WERI-Rb-1 (cell line): Measurements from ENCODE around the gene SLC5A8.

Source experiments
- DNase-seq: peaks from one replicate; pipeline ENCODE4 v3.0.0-alpha.2; 2020
- H3K27ac ChIP-seq: fragments of 250-450 bp; sonication (Bioruptor Pico); 2 replicates; pipeline ENCODE4 v1.5.1; 2020; ENCODE audit warnings: mild to moderate bottlenecking, moderate library complexity
- H3K27me3 ChIP-seq: fragments of 250-450 bp; sonication (Bioruptor Pico); 2 replicates; pipeline ENCODE4 v1.5.1; 2021; ENCODE audit warnings: mild to moderate bottlenecking, low read depth, moderate library complexity; ENCODE audit not compliant: insufficient read depth, severe bottlenecking
- H3K36me3 ChIP-seq: fragments of 250-450 bp; sonication (Bioruptor Pico); 2 replicates; pipeline ENCODE4 v1.5.1; 2020; ENCODE audit warnings: mild to moderate bottlenecking, moderate library complexity
- H3K4me3 ChIP-seq: 2 replicates; pipeline ENCODE4 v1.5.1; 2011; ENCODE audit warnings: low read depth, mild to moderate bottlenecking, control low read depth, low read length
- H3K9me3 ChIP-seq: fragments of 250-450 bp; sonication (Bioruptor Pico); 2 replicates; pipeline ENCODE4 v1.5.1; 2021; ENCODE audit warnings: mild to moderate bottlenecking, moderate library complexity; ENCODE audit not compliant: severe bottlenecking
- TF ChIP-seq, protein P1 (sequence below): IDR thresholded peaks from 2 replicates; pipeline ENCODE4 v1.5.1; 2011; ENCODE audit warnings: low read depth, mild to moderate bottlenecking, control low read depth, inconsistent platforms, low read length

Gene SLC5A8

DNA sequence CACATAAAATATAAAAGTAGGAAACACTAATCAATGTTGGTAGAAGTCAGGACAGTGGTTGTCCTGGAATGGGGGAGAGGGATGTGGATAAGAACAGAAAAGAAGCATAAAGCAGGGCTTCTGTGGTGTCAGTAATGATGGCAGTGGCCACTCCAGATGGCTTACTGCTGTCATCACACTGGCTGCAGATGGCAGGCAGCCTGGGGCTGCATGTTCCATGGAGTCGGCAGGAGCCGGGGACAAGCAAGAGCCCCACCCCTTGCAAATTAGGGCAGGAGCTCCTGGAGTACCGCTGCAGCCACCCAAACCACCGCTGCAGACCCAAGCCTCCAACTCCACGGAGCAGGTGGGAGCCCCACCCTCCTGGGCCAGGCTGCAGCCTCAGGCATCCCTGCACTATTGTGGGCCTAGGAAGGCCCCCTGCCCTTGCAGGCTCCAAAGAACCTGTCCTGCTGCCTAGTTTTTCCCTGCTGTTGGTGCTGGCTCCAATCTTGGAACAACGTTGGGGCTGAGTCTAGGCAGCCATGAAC is 28.8 kb upstream of the SLC5A8 start:
- TF ChIP-seq, protein P1, sequence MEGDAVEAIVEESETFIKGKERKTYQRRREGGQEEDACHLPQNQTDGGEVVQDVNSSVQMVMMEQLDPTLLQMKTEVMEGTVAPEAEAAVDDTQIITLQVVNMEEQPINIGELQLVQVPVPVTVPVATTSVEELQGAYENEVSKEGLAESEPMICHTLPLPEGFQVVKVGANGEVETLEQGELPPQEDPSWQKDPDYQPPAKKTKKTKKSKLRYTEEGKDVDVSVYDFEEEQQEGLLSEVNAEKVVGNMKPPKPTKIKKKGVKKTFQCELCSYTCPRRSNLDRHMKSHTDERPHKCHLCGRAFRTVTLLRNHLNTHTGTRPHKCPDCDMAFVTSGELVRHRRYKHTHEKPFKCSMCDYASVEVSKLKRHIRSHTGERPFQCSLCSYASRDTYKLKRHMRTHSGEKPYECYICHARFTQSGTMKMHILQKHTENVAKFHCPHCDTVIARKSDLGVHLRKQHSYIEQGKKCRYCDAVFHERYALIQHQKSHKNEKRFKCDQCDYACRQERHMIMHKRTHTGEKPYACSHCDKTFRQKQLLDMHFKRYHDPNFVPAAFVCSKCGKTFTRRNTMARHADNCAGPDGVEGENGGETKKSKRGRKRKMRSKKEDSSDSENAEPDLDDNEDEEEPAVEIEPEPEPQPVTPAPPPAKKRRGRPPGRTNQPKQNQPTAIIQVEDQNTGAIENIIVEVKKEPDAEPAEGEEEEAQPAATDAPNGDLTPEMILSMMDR = no peak
- H3K36me3 ChIP-seq = no peaks in the 10 kb centered on the region
- DNase-seq = no peak
- no peaks in the 10 kb centered on the region for H3K27me3 ChIP-seq
- no peak overlapping the region for H3K27ac ChIP-seq
- H3K9me3 ChIP-seq = no peaks in the 10 kb centered on the region
- H3K4me3 ChIP-seq = no peak overlapping the region

DNA sequence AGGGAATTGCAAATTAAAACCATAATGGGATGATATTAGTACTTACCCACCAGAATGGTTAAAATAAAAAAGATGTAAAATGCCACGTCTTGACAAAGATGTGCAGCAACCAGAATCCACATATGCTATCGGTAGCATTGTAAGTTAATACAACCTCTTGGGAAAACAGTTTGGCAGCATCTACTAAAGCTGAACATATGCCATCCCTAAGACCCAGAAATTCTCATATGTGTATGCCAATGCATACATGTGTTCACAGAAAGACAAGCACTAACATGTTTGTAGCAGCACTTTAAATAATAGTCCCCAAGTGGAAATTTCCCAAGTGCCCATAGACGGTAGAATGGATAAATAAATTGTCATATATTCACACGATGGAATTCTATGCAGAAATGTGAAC is 28.3 kb upstream of the SLC5A8 start:
- Histone ChIP-seq H3K36me3 (no peaks in the 10 kb centered on the region), H3K27ac (no peak overlapping the region), H3K4me3 (no peak overlapping the region), H3K27me3 (no peaks in the 10 kb centered on the region), H3K9me3 (no peaks in the 10 kb centered on the region)
- DNase-seq = no peak
- TF ChIP-seq, protein P1 = no peak

DNA sequence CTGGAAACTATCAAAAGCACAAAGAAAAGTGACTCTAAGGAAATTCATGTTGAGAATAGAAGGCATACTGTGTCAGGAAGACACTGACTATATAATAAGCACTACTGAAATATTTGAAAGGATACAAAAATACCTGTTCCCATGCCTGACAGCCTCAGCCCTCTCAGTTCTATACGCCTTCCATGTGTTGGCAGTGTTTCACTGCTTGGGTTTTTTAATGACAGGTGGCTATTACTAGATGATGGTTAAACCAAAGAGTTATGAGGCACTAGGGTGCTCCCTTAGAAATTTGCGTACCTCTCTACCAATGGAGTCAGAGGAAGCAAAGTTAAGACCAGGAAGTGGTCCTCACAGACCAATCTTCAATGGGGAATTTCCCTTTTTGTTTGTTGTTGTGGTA is 25.6 kb upstream of the SLC5A8 start:
- Histone ChIP-seq H3K4me3 (no peak overlapping the region), H3K36me3 (no peaks in the 10 kb centered on the region), H3K27me3 (no peaks in the 10 kb centered on the region), H3K9me3 (no peaks in the 10 kb centered on the region), H3K27ac (no peak overlapping the region)
- DNase-seq = no peak
- TF ChIP-seq, protein P1 = no peak

DNA sequence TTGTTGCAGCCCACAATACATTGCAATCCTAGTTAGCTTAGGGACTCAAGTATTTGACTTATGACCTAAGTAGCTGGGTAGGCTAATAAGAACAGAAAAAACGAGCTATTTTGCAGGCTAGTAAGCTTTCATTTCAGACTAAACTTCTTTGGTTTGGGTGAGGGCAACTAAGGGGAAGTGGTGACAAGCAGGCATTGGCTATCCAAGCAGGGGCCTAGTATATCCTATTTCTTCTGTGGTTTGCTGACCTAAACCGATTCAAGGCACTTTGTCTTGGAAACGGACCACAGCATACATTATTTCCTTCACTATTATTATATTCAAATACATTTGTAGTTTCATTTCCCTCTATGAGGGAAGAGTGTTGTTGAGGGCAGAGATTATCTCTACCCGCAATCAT is 21.6 kb upstream of the SLC5A8 start:
- Histone ChIP-seq H3K36me3 (no peaks in the 10 kb centered on the region), H3K9me3 (no peaks in the 10 kb centered on the region), H3K4me3 (no peak overlapping the region), H3K27ac (no peak overlapping the region), H3K27me3 (no peaks in the 10 kb centered on the region)
- TF ChIP-seq, protein P1 = no peak
- no peak for DNase-seq

DNA sequence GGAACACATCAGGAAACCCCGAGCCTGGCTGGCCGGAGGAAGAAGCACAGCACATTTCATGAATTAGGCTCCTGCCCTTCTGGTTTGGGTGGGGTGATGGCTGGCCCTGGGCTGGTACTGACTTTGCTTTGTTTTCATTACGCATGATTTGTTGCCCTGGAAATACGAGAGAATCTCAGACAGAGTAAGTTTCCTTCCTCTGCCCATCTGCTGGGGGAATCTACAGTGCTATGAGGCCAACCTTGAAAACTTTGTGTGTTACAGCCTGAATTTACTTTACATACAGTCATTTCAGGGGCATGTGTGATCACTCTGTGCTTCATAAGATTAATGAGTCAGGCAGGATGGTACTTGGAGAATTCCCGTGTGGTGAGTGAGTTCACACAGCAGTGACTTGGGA is 20.5 kb upstream of the SLC5A8 start:
- Histone ChIP-seq H3K27ac (no peak overlapping the region), H3K27me3 (no peaks in the 10 kb centered on the region), H3K36me3 (no peaks in the 10 kb centered on the region), H3K4me3 (no peak overlapping the region), H3K9me3 (no peaks in the 10 kb centered on the region)
- no peak for DNase-seq
- TF ChIP-seq, protein P1 = no peak

DNA sequence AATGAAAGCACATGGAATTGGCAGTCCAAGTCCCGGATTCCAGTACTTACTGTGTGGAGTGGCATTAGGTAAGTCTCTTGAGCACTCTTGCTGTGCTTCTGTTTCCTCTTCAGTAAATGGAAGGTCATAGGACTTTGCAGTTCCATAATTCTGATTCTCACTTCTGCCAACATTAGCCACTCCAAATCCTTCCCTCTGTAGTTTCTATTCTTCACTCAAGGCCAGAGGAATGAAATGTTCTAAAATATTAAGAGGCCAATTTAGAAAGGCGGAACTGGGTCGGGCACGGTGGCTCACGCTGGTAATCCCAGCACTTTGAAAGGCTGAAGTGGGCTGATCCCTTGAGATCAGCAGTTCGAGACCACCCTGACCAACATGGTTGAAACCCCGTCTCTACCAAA is 19.8 kb upstream of the SLC5A8 start:
- H3K36me3 ChIP-seq = no peaks in the 10 kb centered on the region
- no peaks in the 10 kb centered on the region for H3K9me3 ChIP-seq
- no peaks in the 10 kb centered on the region for H3K27me3 ChIP-seq
- TF ChIP-seq, protein P1 = no peak
- DNase-seq = no peak
- no peak overlapping the region for H3K4me3 ChIP-seq
- no peak overlapping the region for H3K27ac ChIP-seq
